PC-3 (cell line): ENCODE data around the gene MPC1.

Source experiments
- EZH2 ChIP-seq: fragments of 300-600 bp; sonication (generic); IDR thresholded peaks from one replicate; pipeline ENCODE4 v1.6.1; 2017; ENCODE audit warnings: antibody characterized with exemption, mild to moderate bottlenecking, low read length; ENCODE audit not compliant: unreplicated experiment
- TF ChIP-seq, protein P1 (sequence below): fragments of 300-600 bp; sonication (generic); conservative IDR thresholded peaks from 2 replicates; pipeline ENCODE4 v1.5.1; 2017; ENCODE audit warnings: antibody characterized with exemption, low read depth, mild to moderate bottlenecking, low read length

GRCh38 chr6:166353507-166353906, 29.2 kb downstream of the MPC1 start:
- TF ChIP-seq, protein P1, sequence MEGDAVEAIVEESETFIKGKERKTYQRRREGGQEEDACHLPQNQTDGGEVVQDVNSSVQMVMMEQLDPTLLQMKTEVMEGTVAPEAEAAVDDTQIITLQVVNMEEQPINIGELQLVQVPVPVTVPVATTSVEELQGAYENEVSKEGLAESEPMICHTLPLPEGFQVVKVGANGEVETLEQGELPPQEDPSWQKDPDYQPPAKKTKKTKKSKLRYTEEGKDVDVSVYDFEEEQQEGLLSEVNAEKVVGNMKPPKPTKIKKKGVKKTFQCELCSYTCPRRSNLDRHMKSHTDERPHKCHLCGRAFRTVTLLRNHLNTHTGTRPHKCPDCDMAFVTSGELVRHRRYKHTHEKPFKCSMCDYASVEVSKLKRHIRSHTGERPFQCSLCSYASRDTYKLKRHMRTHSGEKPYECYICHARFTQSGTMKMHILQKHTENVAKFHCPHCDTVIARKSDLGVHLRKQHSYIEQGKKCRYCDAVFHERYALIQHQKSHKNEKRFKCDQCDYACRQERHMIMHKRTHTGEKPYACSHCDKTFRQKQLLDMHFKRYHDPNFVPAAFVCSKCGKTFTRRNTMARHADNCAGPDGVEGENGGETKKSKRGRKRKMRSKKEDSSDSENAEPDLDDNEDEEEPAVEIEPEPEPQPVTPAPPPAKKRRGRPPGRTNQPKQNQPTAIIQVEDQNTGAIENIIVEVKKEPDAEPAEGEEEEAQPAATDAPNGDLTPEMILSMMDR = no peak
- no peak for TF ChIP-seq EZH2
